SK-N-SH (cell line): ENCODE measurements around the gene MLLT1. TPM values are rescaled to one million over a fixed set of nuclear protein-coding genes. Genes with fewer than 3 reads are reported as not detected.

ENCODE experiments used
- CTCF ChIA-PET: fragments of 300-600, 350-600 bp; formaldehyde crosslinking; extraction: SDS; loops from one replicate; lab custom pipeline; 2021; lab: Yijun Ruan, JAX
- POLR2A ChIA-PET: fragments of 350-600 bp; sonication (Branson Sonifier 250); formaldehyde crosslinking; extraction: SDS; loops from one replicate; lab custom pipeline; 2020; ENCODE audit warnings: antibody characterized with exemption, inconsistent platforms; lab: Yijun Ruan, JAX
- DNase-seq: peaks from one replicate; pipeline ENCODE4 v3.0.0; 2012
- H2AFZ ChIP-seq: fragments of 200-600 bp; sonication (generic); 2 replicates; pipeline ENCODE4 v1.8.1; 2016; ENCODE audit warnings: antibody characterized with exemption, mild to moderate bottlenecking, low read depth
- H3F3A ChIP-seq: fragments of 200-600 bp; sonication (generic); replicated peaks from 2 replicates; pipeline ENCODE3; 2016; ENCODE audit warnings: antibody characterized with exemption, mild to moderate bottlenecking; ENCODE audit not compliant: insufficient read depth
- H3K27ac ChIP-seq, 2 experiments: fragments of 200-500 bp in 1 of 2; fragments of 200-600 bp in 1 of 2; sonication (Bioruptor generic) in 1 of 2; sonication (generic), shearing (Covaris generic) in 1 of 2; 2 replicates each; pipeline versions ENCODE4 v1.5.1 to v1.6.1; 2014 to 2016; ENCODE audit warnings: low read depth in 2 of 2, inconsistent platforms in 1 of 2, low read length in 1 of 2, mild to moderate bottlenecking in 1 of 2, mixed read lengths in 1 of 2
- H3K27me3 ChIP-seq: fragments of 200-600 bp; sonication (generic), shearing (Covaris generic); 2 replicates; pipeline ENCODE4 v1.6.1; 2016; ENCODE audit warnings: mixed run types; ENCODE audit not compliant: insufficient read depth
- H3K36me3 ChIP-seq, 2 experiments: fragments of 200-500 bp in 1 of 2; fragments of 200-600 bp in 1 of 2; sonication (Bioruptor generic) in 1 of 2; sonication (generic) in 1 of 2; replicated peaks in 1 of 2; 2 replicates each; pipeline versions ENCODE3 to v1.5.1; 2014 to 2016; ENCODE audit warnings: low read length in 1 of 2, mild to moderate bottlenecking in 1 of 2; ENCODE audit not compliant: insufficient read depth in 2 of 2, control insufficient read depth in 1 of 2
- H3K4me1 ChIP-seq, 2 experiments: fragments of 200-500 bp in 1 of 2; fragments of 200-600 bp in 1 of 2; sonication (Bioruptor generic) in 1 of 2; sonication (generic), shearing (Covaris generic) in 1 of 2; 2 replicates each; pipeline versions ENCODE4 v1.5.1 to v1.6.1; 2014 to 2016; ENCODE audit warnings: low read depth in 1 of 2, low read length in 1 of 2, mixed run types in 1 of 2; ENCODE audit not compliant: insufficient read depth in 2 of 2, control insufficient read depth in 1 of 2
- H3K4me2 ChIP-seq: fragments of 200-600 bp; sonication (generic), shearing (Covaris generic); 2 replicates; pipeline ENCODE4 v1.6.1; 2017; ENCODE audit warnings: mixed run types
- H3K4me3 ChIP-seq, 2 experiments: fragments of 200-500 bp in 1 of 2; fragments of 200-600 bp in 1 of 2; sonication (Bioruptor generic) in 1 of 2; sonication (generic), shearing (Covaris generic) in 1 of 2; 2 replicates each; pipeline versions ENCODE4 v1.5.1 to v1.8.1; 2014 to 2016; ENCODE audit warnings: low read depth in 2 of 2, inconsistent platforms in 1 of 2, low read length in 1 of 2, mild to moderate bottlenecking in 1 of 2, mixed read lengths in 1 of 2, moderate library complexity in 1 of 2
- H3K79me2 ChIP-seq: fragments of 200-600 bp; sonication (generic); 2 replicates; pipeline ENCODE4 v1.8.1; 2017; ENCODE audit warnings: mild to moderate bottlenecking; ENCODE audit not compliant: insufficient read depth
- H3K9ac ChIP-seq: fragments of 200-600 bp; sonication (generic); 2 replicates; pipeline ENCODE4 v1.6.1; 2017; ENCODE audit warnings: mixed run types
- H3K9me2 ChIP-seq: fragments of 200-600 bp; sonication (generic); 2 replicates; pipeline ENCODE4 v1.6.1; 2017; ENCODE audit warnings: mixed run types
- H3K9me3 ChIP-seq: fragments of 200-600 bp; sonication (generic); 2 replicates; pipeline ENCODE4 v1.6.1; 2017; ENCODE audit warnings: mixed run types, mild to moderate bottlenecking, moderate library complexity
- H4K20me1 ChIP-seq: fragments of 200-600 bp; sonication (generic); 2 replicates; pipeline ENCODE4 v1.6.1; 2017; ENCODE audit warnings: mild to moderate bottlenecking, mixed run types; ENCODE audit not compliant: insufficient read depth
- EZH2phosphoT487 ChIP-seq: fragments of 200-600 bp; sonication (generic); IDR thresholded peaks from 2 replicates; pipeline ENCODE4 v1.6.1; 2017; ENCODE audit warnings: low read depth, mixed run types, mild to moderate bottlenecking, antibody characterized with exemption, moderate library complexity, borderline replicate concordance
- FOXJ3 ChIP-seq: sonication (generic); formaldehyde crosslinking; IDR thresholded peaks from 2 replicates; pipeline ENCODE4 v1.5.1; 2020; ENCODE audit warnings: mild to moderate bottlenecking, missing genetic modification reagents
- GATA2 ChIP-seq: sonication (generic); formaldehyde crosslinking; IDR thresholded peaks from 2 replicates; pipeline ENCODE4 v1.5.0; 2020; ENCODE audit warnings: mild to moderate bottlenecking, missing genetic modification reagents
- RAD21 ChIP-seq: IDR thresholded peaks from 2 replicates; pipeline ENCODE4 v1.6.1; 2012; ENCODE audit warnings: mild to moderate bottlenecking, low read length
- REST ChIP-seq: IDR thresholded peaks from 2 replicates; pipeline ENCODE4 v1.6.1; 2012; ENCODE audit warnings: mild to moderate bottlenecking, low read depth, low read length, moderate library complexity
- RXRA ChIP-seq: IDR thresholded peaks from 2 replicates; pipeline ENCODE4 v1.4.0; 2012; ENCODE audit warnings: low read depth, mild to moderate bottlenecking, borderline replicate concordance
- SMC3 ChIP-seq: IDR thresholded peaks from 2 replicates; pipeline ENCODE4 v1.6.1; 2012; ENCODE audit warnings: low read depth, low read length, improper control_type of control experiment
- TAF1 ChIP-seq: IDR thresholded peaks from 2 replicates; pipeline ENCODE4 v1.6.1; 2012; ENCODE audit warnings: low read depth, mild to moderate bottlenecking, low read length, moderate library complexity, borderline replicate concordance
- TCF12 ChIP-seq: IDR thresholded peaks from 2 replicates; pipeline ENCODE4 v1.4.0; 2012
- USF2 ChIP-seq: fragments of 150-350 bp; IDR thresholded peaks from 2 replicates; pipeline ENCODE4 v1.6.1; 2017; ENCODE audit warnings: antibody characterized with exemption, low read length, low read depth, borderline replicate concordance
- WGBS: methylation state at CpG from one replicate; pipeline ENCODE4 v1.1.6; 2017; ENCODE audit warnings: low lambda C conversion rate; 5-methylcytosine and 5-hydroxymethylcytosine counted together
- polyA plus RNA-seq, 3 experiments: library from polyadenylated mRNA; depleted of rRNA; stranded (reverse); fragments of >200 nt; gene quantifications; 2 replicates each; pipeline ENCODE4 v1.2.3, GENCODE V29; 2012

MLLT1 gene
- polyA plus RNA-seq, 1 of the 3 experiments (the other 2 are of a cell fraction): 19.0 TPM

- POLR2A ChIA-PET: no interaction called here
- H3K27me3 ChIP-seq: no peaks in the 10 kb centered on the region
- no peak overlapping the region for H3K9ac ChIP-seq
- no peak overlapping the region for H3K4me2 ChIP-seq
- TF ChIP-seq USF2 (no peak), TCF12 (no peak), EZH2phosphoT487 (no peak), REST (no peak), GATA2 (no peak), FOXJ3 (CRISPR knock-in tag) (no peak), RAD21 (no peak), SMC3 (no peak), TAF1 (no peak)
- TF ChIP-seq, all 33 proteins: peak for 0
- CTCF ChIA-PET: interaction anchor here (1.0 kb wide), 2 partner anchors 9 to 90 kb away, joined by 3 to 10 read pairs; no protein-coding TSS in a partner anchor
- Histone ChIP-seq H3K36me3 (peaks cover 0 to 18% of the 10 kb centered on the region in 2 experiments), H3K79me2 (no peaks in the 10 kb centered on the region), H4K20me1 (no peaks in the 10 kb centered on the region), H3K4me3 (no peak overlapping the region), H3K9me2 (no peaks in the 10 kb centered on the region), H3K4me1 (no peaks in the 10 kb centered on the region), H3K27ac (no peak overlapping the region), H3K9me3 (no peaks in the 10 kb centered on the region), H2AFZ (no peak overlapping the region), H3F3A (no peaks in the 10 kb centered on the region)
- 69% methylated on average over 4 of the region's 4 CpGs for WGBS
- no peak for DNase-seq
Observed at GRCh38 chr19:6209680-6210079, 70.1 kb downstream of the MLLT1 start.

GRCh38 chr19:6209233-6209632 lies 70.5 kb downstream of the MLLT1 start:
- WGBS: 95% methylated on average over 4 of the region's 4 CpGs

More at GRCh38 chr19:6209233-6209632, 70.5 kb downstream of the MLLT1 start:
- H3K9ac ChIP-seq: no peak overlapping the region
- H3K9me2 ChIP-seq: no peaks in the 10 kb centered on the region
- H3K4me3 ChIP-seq: no peak overlapping the region
- no peak for DNase-seq
- no peaks in the 10 kb centered on the region for H3K79me2 ChIP-seq
- H3K9me3 ChIP-seq: no peaks in the 10 kb centered on the region
- H3K27me3 ChIP-seq: no peaks in the 10 kb centered on the region
- TF ChIP-seq RXRA: no peak
- CTCF ChIA-PET: interaction anchor here (1.0 kb wide), 2 partner anchors 9 to 90 kb away, joined by 3 to 10 read pairs; no protein-coding TSS in a partner anchor
- H3K4me2 ChIP-seq: no peak overlapping the region
- H3K27ac ChIP-seq: no peak overlapping the region
- H3K36me3 ChIP-seq: peaks cover 0 to 17% of the 10 kb centered on the region in 2 experiments
- no peaks in the 10 kb centered on the region for H3K4me1 ChIP-seq
- POLR2A ChIA-PET: no interaction called here
- H3F3A ChIP-seq: no peaks in the 10 kb centered on the region
- no peak overlapping the region for H2AFZ ChIP-seq
- no peaks in the 10 kb centered on the region for H4K20me1 ChIP-seq
